GM21529 (cell line): Measurements from ENCODE around the gene FCGR3B.
"Not testable (repeated sequence)": the region's sequence is repeated elsewhere in the genome, so short reads cannot be mapped to it uniquely, and the experiment has no call there.

Experiments
- ATAC-seq: cut with Tn5 transposase; IDR thresholded peaks from one replicate; pipeline ENCODE4 v1.9.1; 2021; ENCODE audit not compliant: unreplicated experiment

Gene FCGR3B

GRCh38 chr1:161639203-161639602 lies 8.2 kb upstream of the FCGR3B start:
- ATAC-seq: not testable (repeated sequence)

DNA sequence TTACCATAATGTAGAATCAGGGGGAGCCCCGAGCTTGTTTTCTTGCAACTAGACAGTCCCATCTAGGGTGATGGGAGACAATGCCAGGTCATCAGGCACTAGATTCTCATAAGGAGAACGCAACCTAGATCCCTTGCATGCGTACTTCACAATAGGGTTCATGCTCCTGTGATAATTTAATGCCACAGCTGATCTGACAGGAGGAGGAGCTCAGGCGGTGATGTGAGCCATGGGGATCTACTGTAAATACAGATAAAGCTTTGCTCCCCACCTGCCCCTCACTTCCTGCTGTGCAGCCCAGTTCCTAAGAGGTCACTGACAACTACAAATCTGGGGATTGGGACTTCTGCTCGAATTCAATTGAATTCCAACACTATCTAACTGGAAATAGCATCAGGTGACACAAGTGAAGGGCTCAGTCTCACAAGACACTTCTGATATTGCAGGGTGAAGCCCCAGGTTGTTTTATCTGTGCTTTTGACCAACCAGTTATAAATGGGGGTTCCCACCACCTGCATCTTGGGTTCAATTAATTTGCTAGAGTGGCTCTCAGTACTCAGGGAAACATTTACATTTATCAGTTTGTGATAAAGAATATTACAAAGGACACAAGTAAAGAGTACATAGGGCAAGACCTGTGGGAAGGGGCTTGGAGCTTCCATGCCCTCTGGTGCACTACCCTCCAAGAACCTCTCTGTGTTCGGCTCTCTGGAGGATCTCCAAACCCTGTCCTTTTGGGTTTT lies 7.4 kb upstream of the FCGR3B start:
- not testable (repeated sequence) for ATAC-seq

- ATAC-seq: not testable (repeated sequence)
Measured at GRCh38 chr1:161636976-161637375, 6.0 kb upstream of the FCGR3B start.

DNA sequence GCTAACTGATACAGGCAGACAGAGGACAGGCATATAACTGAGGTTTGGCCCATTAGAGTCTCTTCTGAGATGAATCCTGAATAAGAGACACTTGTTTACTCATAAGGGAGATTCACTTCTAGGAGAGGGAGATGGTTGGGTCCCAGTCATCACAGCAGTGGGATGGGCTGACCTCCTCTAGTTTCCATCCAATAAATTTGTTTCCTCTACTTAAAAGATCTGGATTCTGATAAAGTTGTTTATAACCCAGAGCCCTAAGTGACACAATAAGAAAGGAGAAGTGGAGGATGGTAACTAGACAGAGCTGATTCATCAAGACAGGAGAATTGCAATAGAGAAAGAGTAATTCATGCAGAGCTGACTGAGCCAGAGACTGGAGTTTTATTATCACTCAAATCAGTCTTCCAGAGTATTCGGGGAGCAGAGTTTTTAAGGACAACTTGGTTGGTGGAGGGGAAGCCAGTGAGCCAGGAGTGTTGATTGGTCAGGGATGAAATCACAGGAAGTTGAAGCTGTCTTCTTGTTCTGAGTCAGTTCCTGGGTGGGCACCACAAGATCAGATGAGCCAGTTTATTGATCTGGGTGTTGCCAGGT lies 5.3 kb upstream of the FCGR3B start:
- not testable (repeated sequence) for ATAC-seq

GRCh38 chr1:161634993-161635392 lies 4.0 kb upstream of the FCGR3B start:
- not testable (repeated sequence) for ATAC-seq

GRCh38 chr1:161630128-161630742 lies 741 bp downstream of the FCGR3B start:
- ATAC-seq: not testable (repeated sequence)

DNA sequence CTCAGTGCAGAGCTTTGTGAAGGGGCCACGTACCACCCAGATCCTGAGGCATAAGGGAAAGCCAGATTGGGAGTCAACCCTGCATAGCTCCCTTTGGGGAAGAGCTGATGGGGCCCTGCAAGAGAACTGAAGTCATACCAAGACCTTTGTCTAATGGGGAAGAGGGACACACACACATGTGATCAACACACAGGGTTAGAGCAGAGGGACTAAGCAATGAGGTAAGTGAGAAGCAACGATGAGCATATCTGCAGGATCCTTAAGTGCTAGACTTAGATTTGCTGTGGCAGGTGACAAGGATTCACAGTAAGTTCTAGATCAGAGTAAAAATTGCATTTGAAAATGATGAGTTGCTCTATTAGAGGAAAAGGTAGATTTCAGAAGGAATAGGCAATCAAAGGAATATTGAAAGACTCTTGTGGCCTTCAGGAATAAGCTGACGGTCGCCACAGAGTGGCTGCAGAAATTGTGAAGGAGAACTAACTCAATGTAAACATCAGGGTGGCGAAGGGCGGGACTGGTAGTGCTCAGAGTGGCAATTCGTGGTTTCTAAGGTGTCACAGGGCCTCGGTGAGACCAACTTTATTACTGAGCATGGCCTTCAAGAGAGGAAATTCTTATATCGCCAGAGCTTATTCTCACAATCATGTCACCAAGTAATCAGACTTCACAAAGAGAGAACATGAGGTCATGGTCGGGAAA lies 4.4 kb downstream of the FCGR3B start:
- not testable (repeated sequence) for ATAC-seq

DNA sequence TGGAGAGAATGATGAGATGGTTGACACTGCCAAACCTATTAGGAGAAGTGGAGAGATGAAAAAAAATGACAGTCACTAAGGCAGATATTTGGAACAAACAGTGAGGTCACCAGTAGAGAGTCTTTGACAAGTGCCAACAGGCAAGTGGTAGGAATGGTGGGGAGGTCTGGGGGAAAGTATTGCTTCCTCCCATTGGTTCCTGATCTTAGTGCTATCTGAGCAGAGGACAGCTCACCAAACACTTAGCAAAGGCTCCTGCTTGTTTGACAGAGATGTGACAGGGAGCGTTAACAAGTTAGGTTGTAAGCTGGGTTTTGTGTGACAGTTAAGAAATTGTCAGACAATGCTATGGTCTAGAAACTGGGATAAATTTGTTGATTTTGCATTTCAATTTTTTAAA lies 6.4 kb downstream of the FCGR3B start:
- not testable (repeated sequence) for ATAC-seq

GRCh38 chr1:161623401-161624051 lies 7.5 kb downstream of the FCGR3B start:
- ATAC-seq: peak; percentile 50

- ATAC-seq: peak; percentile 30
Measured at GRCh38 chr1:161622054-161622453, 8.9 kb downstream of the FCGR3B start.

GRCh38 chr1:161621181-161622000 lies 9.6 kb downstream of the FCGR3B start:
- peak; percentile 50 for ATAC-seq

DNA sequence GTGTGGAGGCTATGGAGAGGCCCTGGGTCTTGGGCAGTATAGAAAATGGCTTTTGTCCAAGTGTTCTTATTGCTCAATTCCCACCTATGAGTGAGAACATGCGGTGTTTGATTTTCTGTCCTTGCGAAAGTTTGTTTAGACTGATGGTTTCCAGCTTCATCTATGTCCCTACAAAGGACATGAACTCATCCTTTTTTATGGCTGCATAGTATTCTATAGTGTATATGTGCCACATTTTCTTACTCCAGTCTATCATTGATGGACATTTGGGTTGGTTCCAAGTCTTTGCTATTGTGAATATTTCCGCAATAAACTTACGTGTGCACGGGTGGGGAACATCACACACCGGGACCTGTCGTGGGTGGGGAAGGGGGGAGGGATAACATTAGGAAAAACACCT lies 10.6 kb downstream of the FCGR3B start:
- not testable (repeated sequence) for ATAC-seq

DNA sequence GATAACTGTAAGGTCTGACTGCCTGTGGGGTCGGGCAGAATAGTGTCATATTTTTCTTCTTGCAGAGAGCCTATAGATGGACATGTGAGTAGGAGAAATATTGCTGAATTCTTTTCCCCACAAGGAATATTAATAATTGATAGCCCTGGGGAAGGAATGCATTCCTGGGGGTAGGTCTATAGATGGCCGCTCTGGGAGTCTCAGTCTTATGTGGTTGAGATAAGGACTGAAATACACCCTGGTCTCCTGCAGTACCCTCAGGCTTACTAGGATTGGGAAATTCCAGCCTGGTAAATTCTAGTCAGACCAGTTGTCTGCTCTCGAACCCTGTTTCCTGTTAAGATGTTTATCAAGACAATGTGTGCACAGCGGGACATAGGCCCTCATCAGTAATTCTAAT lies 12.5 kb downstream of the FCGR3B start:
- ATAC-seq: not testable (repeated sequence)

DNA sequence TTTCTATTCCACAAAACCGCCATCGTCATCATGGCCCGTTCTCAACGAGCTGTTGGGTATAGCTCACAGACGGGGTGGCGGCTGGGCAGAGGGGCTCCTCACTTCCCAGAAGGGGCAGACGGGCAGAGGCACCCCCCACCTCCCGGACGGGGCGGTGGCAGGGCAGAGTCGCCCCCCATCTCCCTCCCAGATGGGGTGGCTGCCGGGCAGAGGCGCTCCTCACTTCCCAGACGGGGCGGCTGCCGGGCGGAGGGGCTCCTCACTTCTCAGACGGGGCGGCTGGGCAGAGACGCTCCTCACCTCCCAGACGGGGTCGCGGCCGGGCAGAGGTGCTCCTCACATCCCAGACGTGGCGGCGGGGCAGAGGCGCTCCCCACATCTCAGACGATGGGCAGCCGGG lies 14.6 kb downstream of the FCGR3B start:
- ATAC-seq: not testable (repeated sequence)

DNA sequence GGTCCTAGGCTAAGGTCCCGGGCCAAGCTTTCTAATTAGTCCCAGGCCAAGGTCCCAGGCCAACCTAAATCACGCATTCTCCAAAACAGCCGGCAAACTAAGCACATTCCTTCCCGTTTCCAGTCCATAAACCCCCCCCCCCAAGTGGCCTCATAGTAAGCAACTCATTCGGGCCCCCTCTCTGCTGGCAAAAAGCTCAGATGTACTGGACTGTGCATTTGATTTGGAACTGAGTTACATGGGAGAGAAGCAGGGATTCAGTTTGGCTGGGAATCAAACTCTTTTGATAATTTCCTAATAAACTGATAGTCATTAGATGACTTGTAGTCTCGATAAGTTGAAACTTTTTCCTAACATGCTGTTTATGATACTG lies 17.8 kb downstream of the FCGR3B start:
- ATAC-seq: not testable (repeated sequence)

DNA sequence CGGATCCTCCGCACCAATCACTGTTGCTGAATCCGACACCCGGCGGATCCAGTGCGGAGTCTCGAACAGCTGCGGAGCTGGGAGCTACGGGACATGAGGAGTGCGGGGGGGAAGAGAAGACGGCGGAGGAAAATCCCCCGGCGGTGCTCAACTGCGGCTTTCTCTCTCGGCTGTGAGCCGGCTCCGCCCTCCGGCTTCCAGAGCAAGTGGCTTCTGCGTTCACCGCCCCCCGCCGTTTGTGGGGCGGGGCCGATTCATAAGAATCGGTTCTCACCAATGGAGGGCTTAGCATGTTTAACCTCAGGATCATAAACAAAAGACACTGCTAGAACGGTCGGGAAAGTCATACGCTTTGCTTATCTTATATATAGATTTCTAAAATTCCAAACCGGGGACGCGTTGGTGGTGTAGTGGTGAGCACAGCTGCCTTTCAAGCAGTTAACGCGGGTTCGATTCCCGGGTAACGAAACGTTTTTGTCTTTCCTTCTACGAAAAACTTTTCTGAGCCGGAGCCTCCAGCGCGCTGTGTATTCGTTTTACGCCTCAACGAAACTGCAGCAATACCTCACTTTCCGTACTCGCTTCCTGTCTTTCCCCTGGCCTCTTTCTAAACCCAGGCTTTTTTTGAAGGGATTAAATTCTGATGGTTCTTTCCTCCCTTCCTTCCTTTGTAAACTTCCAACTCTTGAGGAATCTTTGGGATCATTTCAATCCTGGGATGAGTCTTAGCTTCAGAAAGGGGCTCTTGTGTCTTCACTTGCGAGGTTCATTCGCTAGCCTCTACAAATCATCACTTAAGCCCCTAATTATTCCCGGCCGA lies 18.4 kb downstream of the FCGR3B start:
- peak; percentile 90 for ATAC-seq

GRCh38 chr1:161611866-161612321 lies 19.1 kb downstream of the FCGR3B start:
- not testable (repeated sequence) for ATAC-seq

DNA sequence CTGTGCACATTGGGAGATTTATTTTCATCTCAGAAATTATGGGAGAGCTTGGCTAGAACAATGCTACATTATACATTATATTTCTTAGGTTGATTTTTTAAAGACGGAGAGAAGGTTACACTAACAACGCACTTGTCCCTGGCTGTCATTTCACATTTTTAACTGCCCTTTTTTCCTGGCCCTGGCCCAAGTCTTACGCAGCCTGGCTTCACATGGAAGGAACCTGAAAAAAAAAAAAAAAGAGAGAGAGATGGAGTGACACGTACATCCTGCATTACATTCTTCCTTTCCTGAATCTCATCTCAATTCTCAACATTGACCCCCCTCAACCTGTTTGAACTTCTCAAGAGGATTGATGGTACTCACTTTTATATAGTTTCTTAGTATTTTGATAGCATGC lies 20.8 kb downstream of the FCGR3B start:
- ATAC-seq: not testable (repeated sequence)
